Astrocyte (in vitro differentiated cells and primary cell): ENCODE results near the gene CNOT11. TPM values are rescaled to one million over a fixed set of nuclear protein-coding genes. Genes with fewer than 3 reads are reported as not detected.

Source experiments
- DNase-seq: peaks from one replicate; pipeline ENCODE4 v3.0.0-alpha.2; 2010; ENCODE audit warnings: low read depth
- FAIRE-seq: peaks from 2 replicates; lab custom pipeline; 2011; peaks lifted over from hg19 to GRCh38; lab: Jason Lieb, UNC
- H2AFZ ChIP-seq: 2 replicates; pipeline ENCODE4 v1.6.0; 2012; ENCODE audit warnings: low read depth, low read length, inconsistent platforms
- H3K27ac ChIP-seq: 2 replicates; pipeline ENCODE4 v1.5.1; 2011; ENCODE audit warnings: low read depth, low read length, inconsistent platforms
- H3K27me3 ChIP-seq: 2 replicates; pipeline ENCODE4 v1.6.0; 2011; ENCODE audit warnings: low read length, inconsistent platforms; ENCODE audit not compliant: insufficient read depth
- H3K36me3 ChIP-seq: 2 replicates; pipeline ENCODE4 v1.5.1; 2011; ENCODE audit warnings: low read length, inconsistent platforms; ENCODE audit not compliant: insufficient read depth
- H3K4me1 ChIP-seq: 2 replicates; pipeline ENCODE4 v1.5.1; 2011; ENCODE audit warnings: low read length, inconsistent platforms; ENCODE audit not compliant: insufficient read depth
- H3K4me2 ChIP-seq: 2 replicates; pipeline ENCODE4 v1.6.0; 2012; ENCODE audit warnings: low read length, inconsistent platforms
- H3K4me3 ChIP-seq: 2 replicates; pipeline ENCODE4 v1.5.1; 2011; ENCODE audit warnings: low read depth, mild to moderate bottlenecking, low read length, inconsistent platforms; ENCODE audit not compliant: insufficient read depth
- H3K79me2 ChIP-seq: 2 replicates; pipeline ENCODE4 v1.6.0; 2012; ENCODE audit warnings: mild to moderate bottlenecking, low read length, inconsistent platforms; ENCODE audit not compliant: insufficient read depth
- H3K9ac ChIP-seq: 2 replicates; pipeline ENCODE4 v1.6.0; 2012; ENCODE audit warnings: mild to moderate bottlenecking, low read length, inconsistent platforms
- H3K9me3 ChIP-seq: 2 replicates; pipeline ENCODE4 v1.5.1; 2012; ENCODE audit warnings: low read depth, mild to moderate bottlenecking, low read length, inconsistent platforms; ENCODE audit not compliant: insufficient read depth
- H4K20me1 ChIP-seq: 2 replicates; pipeline ENCODE4 v1.6.0; 2012; ENCODE audit warnings: low read length, inconsistent platforms; ENCODE audit not compliant: insufficient read depth
- H3K27ac Mint-ChIP-seq: one replicate; pipeline ENCODE4 v1.8.0; 2021; ENCODE audit warnings: mild to moderate bottlenecking, mixed read lengths; ENCODE audit not compliant: unreplicated experiment
- H3K27me3 Mint-ChIP-seq: one replicate; pipeline ENCODE4 v1.8.0; 2021; ENCODE audit warnings: low read depth, mixed read lengths; ENCODE audit not compliant: unreplicated experiment
- H3K36me3 Mint-ChIP-seq: one replicate; pipeline ENCODE4 v1.8.0; 2021; ENCODE audit warnings: low read depth, mixed read lengths; ENCODE audit not compliant: unreplicated experiment
- H3K4me1 Mint-ChIP-seq: one replicate; pipeline ENCODE4 v1.8.0; 2021; ENCODE audit warnings: low read depth, mixed read lengths; ENCODE audit not compliant: unreplicated experiment
- H3K4me3 Mint-ChIP-seq: one replicate; pipeline ENCODE4 v1.8.0; 2021; ENCODE audit warnings: mild to moderate bottlenecking, moderate library complexity, mixed read lengths; ENCODE audit not compliant: unreplicated experiment
- H3K9me3 Mint-ChIP-seq: one replicate; pipeline ENCODE4 v1.8.0; 2021; ENCODE audit warnings: mild to moderate bottlenecking, mixed read lengths; ENCODE audit not compliant: unreplicated experiment
- EZH2 ChIP-seq: IDR thresholded peaks from 2 replicates; pipeline ENCODE4 v1.6.1; 2012; ENCODE audit warnings: mild to moderate bottlenecking, low read length, inconsistent platforms; ENCODE audit not compliant: insufficient read depth
- total RNA-seq: library from RNA; stranded (reverse); gene quantifications from 2 replicates; pipeline ENCODE4 v1.2.1, GENCODE V29; 2021
- TF ChIP-seq, protein P1 (sequence below): IDR thresholded peaks from 2 replicates; pipeline ENCODE4 v1.5.1; 2011; ENCODE audit warnings: low read depth, mild to moderate bottlenecking, inconsistent platforms, low read length, moderate library complexity; ENCODE audit not compliant: insufficient read depth

CNOT11 gene
- total RNA-seq, 1 donor from 2014 or later: 37.0 TPM

- H3K27ac Mint-ChIP-seq: peak within 1 kb of the TSS; percentile 90
- H3K4me2 ChIP-seq: peak within 1 kb of the TSS; percentile 85
- peak within 1 kb of the TSS; percentile 96 for H3K4me3 Mint-ChIP-seq
- peaks cover 49% of the 10 kb centered on the region for H3K79me2 ChIP-seq
- no peaks in the 10 kb centered on the region for H3K36me3 ChIP-seq
- no peak for FAIRE-seq
- peaks cover 41% of the 10 kb centered on the region for H4K20me1 ChIP-seq
- peak; percentile 71 for DNase-seq
- H3K27ac ChIP-seq: peak within 1 kb of the TSS; percentile 68
- H3K4me1 ChIP-seq: peaks cover 22% of the 10 kb centered on the region
- H2AFZ ChIP-seq: peak within 1 kb of the TSS; percentile 98
- peaks cover 32% of the 10 kb centered on the region for H3K4me1 Mint-ChIP-seq
- no peaks in the 10 kb centered on the region for H3K27me3 Mint-ChIP-seq
- H3K9ac ChIP-seq: peak within 1 kb of the TSS; percentile 88
- no peaks in the 10 kb centered on the region for H3K9me3 ChIP-seq
- peaks cover 2% of the 10 kb centered on the region for H3K9me3 Mint-ChIP-seq
- TF ChIP-seq, protein P1, sequence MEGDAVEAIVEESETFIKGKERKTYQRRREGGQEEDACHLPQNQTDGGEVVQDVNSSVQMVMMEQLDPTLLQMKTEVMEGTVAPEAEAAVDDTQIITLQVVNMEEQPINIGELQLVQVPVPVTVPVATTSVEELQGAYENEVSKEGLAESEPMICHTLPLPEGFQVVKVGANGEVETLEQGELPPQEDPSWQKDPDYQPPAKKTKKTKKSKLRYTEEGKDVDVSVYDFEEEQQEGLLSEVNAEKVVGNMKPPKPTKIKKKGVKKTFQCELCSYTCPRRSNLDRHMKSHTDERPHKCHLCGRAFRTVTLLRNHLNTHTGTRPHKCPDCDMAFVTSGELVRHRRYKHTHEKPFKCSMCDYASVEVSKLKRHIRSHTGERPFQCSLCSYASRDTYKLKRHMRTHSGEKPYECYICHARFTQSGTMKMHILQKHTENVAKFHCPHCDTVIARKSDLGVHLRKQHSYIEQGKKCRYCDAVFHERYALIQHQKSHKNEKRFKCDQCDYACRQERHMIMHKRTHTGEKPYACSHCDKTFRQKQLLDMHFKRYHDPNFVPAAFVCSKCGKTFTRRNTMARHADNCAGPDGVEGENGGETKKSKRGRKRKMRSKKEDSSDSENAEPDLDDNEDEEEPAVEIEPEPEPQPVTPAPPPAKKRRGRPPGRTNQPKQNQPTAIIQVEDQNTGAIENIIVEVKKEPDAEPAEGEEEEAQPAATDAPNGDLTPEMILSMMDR: no peak
- no peak for TF ChIP-seq EZH2
- H3K4me3 ChIP-seq: peak within 1 kb of the TSS; percentile 75
- H3K27me3 ChIP-seq: no peaks in the 10 kb centered on the region
- H3K36me3 Mint-ChIP-seq: no peaks in the 10 kb centered on the region
Measured at GRCh38 chr2:101308432-101309210, 55.9 kb downstream of the CNOT11 start, which contains the start of gene RNF149. RNF149 (minus strand) TSS chr2:101308701; CDS start chr2:101308588, 113 bp downstream.

- H3K4me3 ChIP-seq: no peak overlapping the region
- DNase-seq (no peak), FAIRE-seq (no peak)
- H3K4me1 ChIP-seq: peaks cover 19% of the 10 kb centered on the region
- H3K4me2 ChIP-seq: no peak overlapping the region
- no peaks in the 10 kb centered on the region for H3K36me3 Mint-ChIP-seq
- H3K27ac Mint-ChIP-seq: no peak overlapping the region
- no peak overlapping the region for H3K4me3 Mint-ChIP-seq
- H3K4me1 Mint-ChIP-seq: peaks cover 21% of the 10 kb centered on the region
- peaks cover 26% of the 10 kb centered on the region for H4K20me1 ChIP-seq
- peaks cover 2% of the 10 kb centered on the region for H3K9me3 Mint-ChIP-seq
- H2AFZ ChIP-seq: no peak overlapping the region
- H3K9me3 ChIP-seq: no peaks in the 10 kb centered on the region
- H3K9ac ChIP-seq: no peak overlapping the region
- H3K36me3 ChIP-seq: no peaks in the 10 kb centered on the region
- H3K27me3 ChIP-seq: no peaks in the 10 kb centered on the region
- TF ChIP-seq, protein P1: no peak
- TF ChIP-seq EZH2: no peak
- peaks cover 33% of the 10 kb centered on the region for H3K79me2 ChIP-seq
- no peak overlapping the region for H3K27ac ChIP-seq
- H3K27me3 Mint-ChIP-seq: no peaks in the 10 kb centered on the region
Measured at GRCh38 chr2:101310090-101310833, 57.6 kb downstream of the CNOT11 start.
